Endothelial cell of umbilical vein (primary cell): ENCODE results near the gene CPED1. TPM values are rescaled to one million over a fixed set of nuclear protein-coding genes. Genes with fewer than 3 reads are reported as not detected.

Experiments
- BruUV-seq: library from RNA; stranded (reverse); fragments of 400-500 nt; replicated peaks from 2 replicates; lab custom pipeline; 2021; lab: Mats Ljungman, UMichigan
- CTCF ChIA-PET: fragments of 300-600, 350-600 bp; sonication (Branson Sonifier 250); formaldehyde crosslinking; loops from one replicate; lab custom pipeline; 2021; ENCODE audit warnings: antibody characterized with exemption, inconsistent platforms; lab: Charles Lee
- POLR2A ChIA-PET: fragments of 300-600, 350-600 bp; sonication (Branson Sonifier 250); formaldehyde crosslinking; loops from one replicate; lab custom pipeline; 2021; ENCODE audit warnings: antibody characterized with exemption, inconsistent platforms; lab: Charles Lee
- DNase-seq: peaks from one replicate; pipeline ENCODE4 v3.0.0-alpha.2; 2011; ENCODE audit warnings: low read depth, low spot score
- FAIRE-seq: peaks from 2 replicates; lab custom pipeline; 2011; peaks lifted over from hg19 to GRCh38; lab: Jason Lieb, UNC
- H2AFZ ChIP-seq: 2 replicates; pipeline ENCODE4 v1.6.0; 2012; ENCODE audit warnings: low read depth, low read length, control low read depth, inconsistent platforms
- H3K27ac ChIP-seq: 2 replicates; pipeline ENCODE4 v1.5.1; 2011; ENCODE audit warnings: low read depth, mild to moderate bottlenecking, control low read depth, low read length, moderate library complexity; ENCODE audit not compliant: insufficient read depth
- H3K27me3 ChIP-seq, 2 experiments: 2 replicates each; pipeline versions ENCODE4 v1.6.0 to v1.6.1; 2011; ENCODE audit warnings: low read length in 2 of 2, mixed read lengths in 1 of 2; ENCODE audit not compliant: control insufficient read depth in 2 of 2, insufficient read depth in 2 of 2
- H3K36me3 ChIP-seq, 2 experiments: 2 replicates in 1 of 2; 3 replicates in 1 of 2; pipeline ENCODE4 v1.5.1; 2011; ENCODE audit warnings: low read length in 2 of 2, mild to moderate bottlenecking in 1 of 2, moderate library complexity in 1 of 2; ENCODE audit not compliant: control insufficient read depth in 2 of 2, insufficient read depth in 2 of 2; ENCODE audit errors: extremely low read depth in 1 of 2
- H3K4me1 ChIP-seq: 3 replicates; pipeline ENCODE4 v1.5.1; 2011; ENCODE audit warnings: mild to moderate bottlenecking, low read length; ENCODE audit not compliant: control insufficient read depth, insufficient read depth; ENCODE audit errors: extremely low read depth
- H3K4me2 ChIP-seq: 2 replicates; pipeline ENCODE4 v1.6.1; 2011; ENCODE audit warnings: low read length, control low read depth, mixed read lengths; ENCODE audit not compliant: insufficient read depth
- H3K4me3 ChIP-seq, 3 experiments: fragments of 200-600 bp in 1 of 3; sonication (generic), shearing (Covaris generic) in 1 of 3; replicated peaks in 1 of 3; 2 replicates each; pipeline ENCODE4 v1.5.1; 2011 to 2016; ENCODE audit warnings: control low read depth in 3 of 3, low read length in 3 of 3, mild to moderate bottlenecking in 2 of 3, inconsistent platforms in 1 of 3, low read depth in 1 of 3, moderate library complexity in 1 of 3; ENCODE audit not compliant: insufficient read depth in 1 of 3
- H3K79me2 ChIP-seq: 2 replicates; pipeline ENCODE4 v1.6.0; 2012; ENCODE audit warnings: low read length, inconsistent platforms; ENCODE audit not compliant: control insufficient read depth, insufficient read depth
- H3K9ac ChIP-seq: replicated peaks from 2 replicates; pipeline ENCODE3; 2011; ENCODE audit warnings: low read length, control low read depth; ENCODE audit not compliant: insufficient read depth; ENCODE audit errors: extremely low read depth
- H3K9me1 ChIP-seq: replicated peaks from 3 replicates; pipeline ENCODE4 v1.6.0; 2011; ENCODE audit warnings: mild to moderate bottlenecking, low read length; ENCODE audit not compliant: control insufficient read depth, insufficient read depth; ENCODE audit errors: extremely low read depth
- H3K9me3 ChIP-seq: replicated peaks from 2 replicates; pipeline ENCODE4 v1.5.1; 2012; ENCODE audit warnings: low read length, inconsistent platforms; ENCODE audit not compliant: control insufficient read depth, insufficient read depth
- H4K20me1 ChIP-seq: replicated peaks from 2 replicates; pipeline ENCODE3; 2011; ENCODE audit warnings: mild to moderate bottlenecking, low read length; ENCODE audit not compliant: control insufficient read depth, insufficient read depth; ENCODE audit errors: extremely low read depth
- EZH2 ChIP-seq: IDR thresholded peaks from 2 replicates; pipeline ENCODE4 v1.6.1; 2012; ENCODE audit warnings: borderline replicate concordance, low read depth, mild to moderate bottlenecking, moderate library complexity, low read length, inconsistent platforms; ENCODE audit not compliant: severe bottlenecking
- FOS ChIP-seq: IDR thresholded peaks from 2 replicates; pipeline ENCODE4 v1.6.1; 2011; ENCODE audit warnings: mild to moderate bottlenecking, low read length, moderate library complexity, borderline replicate concordance; ENCODE audit not compliant: insufficient read depth
- GATA2 ChIP-seq: IDR thresholded peaks from 2 replicates; pipeline ENCODE4 v1.7.0; 2011; ENCODE audit warnings: low read depth, mild to moderate bottlenecking, moderate library complexity, mixed read lengths, low read length; ENCODE audit not compliant: insufficient read length, insufficient read depth
- JUN ChIP-seq: IDR thresholded peaks from 2 replicates; pipeline ENCODE4 v1.6.1; 2011; ENCODE audit warnings: borderline replicate concordance, low read depth; ENCODE audit not compliant: insufficient read length, insufficient read depth
- MYC ChIP-seq: IDR thresholded peaks from one replicate; pipeline ENCODE4 v1.6.1; 2011; ENCODE audit warnings: mild to moderate bottlenecking, low read depth, low read length
- POLR2A ChIP-seq: IDR thresholded peaks from 2 replicates; pipeline ENCODE4 v1.6.1; 2012; ENCODE audit warnings: low read depth, mild to moderate bottlenecking, control low read depth, low read length
- POLR2AphosphoS5 ChIP-seq: IDR thresholded peaks from 2 replicates; pipeline ENCODE4 v1.6.1; 2012; ENCODE audit warnings: low read depth, mild to moderate bottlenecking, control low read depth, low read length, moderate library complexity; ENCODE audit not compliant: insufficient read depth
- dilution Hi-C: fragments of 300-500 bp; cut with MboI; formaldehyde crosslinking; loops from one replicate; pipeline ENCODE4 v1.15.0; 2019; ENCODE audit warnings: low sequenced_read_pairs; ENCODE audit not compliant: extremely low pct_ligation_motif_present
- intact Hi-C: fragments of 100-400 bp; cut with micrococcal nuclease; formaldehyde crosslinking; loops from one replicate; pipeline ENCODE4 v1.10.0; 2022
- polyA plus RNA-seq, 4 experiments: library from polyadenylated mRNA; depleted of rRNA in 3 of 4; stranded (reverse) in 3 of 4; unstranded in 1 of 4; fragments of >200 nt; gene quantifications; 2 replicates each; pipeline versions ENCODE4 v1.2.1 to v1.2.3, GENCODE V29; 2011 to 2012; ENCODE audit warnings: missing spikeins in 1 of 4
- total RNA-seq: library from RNA; stranded (reverse); gene quantifications from 2 replicates; pipeline ENCODE4 v1.2.3, GENCODE V29; 2021
- TF ChIP-seq, protein P1 (sequence below), 2 donors: IDR thresholded peaks; 1 replicate in 1 of 2; 2 replicates in 1 of 2; pipeline ENCODE4 v1.5.1; 2011; ENCODE audit warnings: low read length in 2 of 2, mild to moderate bottlenecking in 2 of 2, moderate library complexity in 2 of 2, control low read depth in 1 of 2, inconsistent platforms in 1 of 2, low read depth in 1 of 2; ENCODE audit not compliant: insufficient read depth in 1 of 2; ENCODE audit errors: extremely low read depth in 1 of 2
- TF ChIP-seq, protein P2 (sequence below): IDR thresholded peaks from 2 replicates; pipeline ENCODE4 v1.6.1; 2011; ENCODE audit not compliant: insufficient read depth, insufficient read length

Gene CPED1
- total and polyA plus RNA-seq, 2 donors (not counting 3 experiments of a cell fraction or from before 2014, with no cell fraction given): 0.22 to 3.0 TPM

DNA sequence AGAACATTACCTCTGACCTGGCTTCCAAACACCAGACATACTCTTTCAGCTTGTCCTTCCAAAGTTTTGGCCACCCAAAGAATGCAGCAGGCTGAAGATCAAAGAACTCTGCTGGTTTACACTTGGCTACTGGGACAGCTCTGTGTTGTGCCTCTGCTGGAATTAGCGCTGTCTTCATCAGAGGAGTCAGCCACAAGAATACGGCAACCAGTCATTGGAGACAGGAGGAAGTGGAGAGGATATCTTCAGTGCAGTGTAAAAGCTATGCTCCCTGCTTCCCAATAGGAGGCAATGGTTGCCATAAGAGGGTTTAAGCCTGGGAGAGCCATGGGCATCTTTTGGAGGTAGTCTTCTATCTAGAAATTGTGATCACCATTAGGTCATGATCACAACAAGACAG lies 213.6 kb downstream of the CPED1 start:
- H2AFZ ChIP-seq: no peak overlapping the region
- no peak overlapping the region for H3K9ac ChIP-seq
- no peaks in the 10 kb centered on the region for H3K36me3 ChIP-seq
- intact Hi-C loops (no loop called here), dilution Hi-C loops (no loop called here)
- no peak overlapping the region for H3K4me3 ChIP-seq
- H3K9me1 ChIP-seq: no peaks in the 10 kb centered on the region
- no peak overlapping the region for H3K4me2 ChIP-seq
- peaks cover 3 to 4% of the 10 kb centered on the region in 2 experiments for H3K27me3 ChIP-seq
- no peaks in the 10 kb centered on the region for H3K4me1 ChIP-seq
- no peak for TF ChIP-seq GATA2
- TF ChIP-seq JUN: no peak
- TF ChIP-seq POLR2AphosphoS5: no peak
- no peak for TF ChIP-seq FOS
- TF ChIP-seq, protein P1, sequence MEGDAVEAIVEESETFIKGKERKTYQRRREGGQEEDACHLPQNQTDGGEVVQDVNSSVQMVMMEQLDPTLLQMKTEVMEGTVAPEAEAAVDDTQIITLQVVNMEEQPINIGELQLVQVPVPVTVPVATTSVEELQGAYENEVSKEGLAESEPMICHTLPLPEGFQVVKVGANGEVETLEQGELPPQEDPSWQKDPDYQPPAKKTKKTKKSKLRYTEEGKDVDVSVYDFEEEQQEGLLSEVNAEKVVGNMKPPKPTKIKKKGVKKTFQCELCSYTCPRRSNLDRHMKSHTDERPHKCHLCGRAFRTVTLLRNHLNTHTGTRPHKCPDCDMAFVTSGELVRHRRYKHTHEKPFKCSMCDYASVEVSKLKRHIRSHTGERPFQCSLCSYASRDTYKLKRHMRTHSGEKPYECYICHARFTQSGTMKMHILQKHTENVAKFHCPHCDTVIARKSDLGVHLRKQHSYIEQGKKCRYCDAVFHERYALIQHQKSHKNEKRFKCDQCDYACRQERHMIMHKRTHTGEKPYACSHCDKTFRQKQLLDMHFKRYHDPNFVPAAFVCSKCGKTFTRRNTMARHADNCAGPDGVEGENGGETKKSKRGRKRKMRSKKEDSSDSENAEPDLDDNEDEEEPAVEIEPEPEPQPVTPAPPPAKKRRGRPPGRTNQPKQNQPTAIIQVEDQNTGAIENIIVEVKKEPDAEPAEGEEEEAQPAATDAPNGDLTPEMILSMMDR (IDR thresholded peaks at IDR 0.05; ENCODE audit: extremely low read depth in 1 of 2, insufficient read depth in 1 of 2, low read depth in 1 of 2, low read length in 2 of 2): no peak
- TF ChIP-seq, protein P2, sequence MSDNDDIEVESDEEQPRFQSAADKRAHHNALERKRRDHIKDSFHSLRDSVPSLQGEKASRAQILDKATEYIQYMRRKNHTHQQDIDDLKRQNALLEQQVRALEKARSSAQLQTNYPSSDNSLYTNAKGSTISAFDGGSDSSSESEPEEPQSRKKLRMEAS: no peak
- no peak for TF ChIP-seq MYC
- no peak for TF ChIP-seq POLR2A
- TF ChIP-seq EZH2: no peak
- no peak for FAIRE-seq
- no peaks in the 10 kb centered on the region for H4K20me1 ChIP-seq
- POLR2A ChIA-PET: no interaction called here
- H3K27ac ChIP-seq: no peak overlapping the region
- no peaks in the 10 kb centered on the region for H3K9me3 ChIP-seq
- no TSS peak for BruUV-seq
- H3K79me2 ChIP-seq: no peaks in the 10 kb centered on the region
- DNase-seq: no peak
- CTCF ChIA-PET: no interaction called here
